ENCODE measurements around the gene DHH.
A peak's percentile ranks its signal among the peaks of the same experiment; 100 is the strongest.
"Not testable (repeated sequence)": the region's sequence is repeated elsewhere in the genome, so short reads cannot be mapped to it uniquely, and the experiment has no call there.

DHH gene

DNA sequence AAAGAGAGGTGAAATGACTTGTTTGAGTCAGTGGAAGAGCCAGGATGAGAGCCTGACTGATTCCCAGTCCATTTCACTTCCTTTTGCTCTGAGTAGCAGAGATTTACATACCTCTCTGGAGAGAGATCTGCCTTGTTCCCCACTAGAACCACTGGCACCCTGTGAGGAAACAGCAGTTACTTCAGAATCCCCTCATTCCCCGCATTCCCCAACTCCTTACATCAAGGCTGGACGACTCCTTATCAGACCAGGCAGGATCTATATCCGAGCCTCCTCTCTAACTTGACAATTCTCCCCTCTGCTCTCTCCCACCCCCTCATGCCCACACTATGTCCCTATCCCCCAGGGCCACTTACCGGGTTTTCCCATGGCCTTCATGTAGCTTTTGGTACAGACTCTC is 28.5 kb downstream of the DHH start:
- H3K9me3 ChIP-seq (ENCODE audit: insufficient read depth, low read depth, low read length): no peaks in the 10 kb centered on the region
- no peak overlapping the region for H3K4me3 ChIP-seq (ENCODE audit: low read length)
- 0 out of 2 replicates have a peak, but pooled peaks cover 2% of the 10 kb centered on the region for H3K4me1 ChIP-seq (ENCODE audit: insufficient read depth, low read length)
- no peak overlapping the region for H3K27ac ChIP-seq (ENCODE audit: low read length)
- H3K36me3 ChIP-seq (ENCODE audit: insufficient read depth, low read depth, low read length): peaks cover 3% of the 10 kb centered on the region; the same call in 1 of the 2 replicates
- peaks cover 18% of the 10 kb centered on the region for H3K27me3 ChIP-seq (ENCODE audit: insufficient read depth, low read length)
- H3K9ac ChIP-seq (ENCODE audit: low read depth, low read length): no peak overlapping the region

DNA sequence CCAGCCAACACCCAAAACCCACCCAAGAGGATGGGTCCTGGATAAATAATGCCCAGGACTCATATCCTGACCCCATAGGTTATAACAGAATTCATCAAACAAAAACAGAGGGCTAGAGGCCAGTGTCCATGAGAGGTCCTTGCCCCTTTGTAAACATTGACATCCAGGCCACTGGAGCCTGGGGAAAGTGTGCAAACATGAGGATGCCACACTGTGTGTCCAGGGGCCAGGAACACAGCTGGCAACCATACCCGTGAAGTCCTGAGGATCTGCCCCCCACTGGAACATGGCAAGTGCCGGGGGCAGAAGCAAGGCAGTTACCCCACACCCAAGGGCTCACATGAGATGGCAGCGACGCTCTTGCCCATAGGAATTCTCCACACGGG is 29.8 kb downstream of the DHH start:
- H3K9ac ChIP-seq (ENCODE audit: low read depth, low read length): no peak overlapping the region

DNA sequence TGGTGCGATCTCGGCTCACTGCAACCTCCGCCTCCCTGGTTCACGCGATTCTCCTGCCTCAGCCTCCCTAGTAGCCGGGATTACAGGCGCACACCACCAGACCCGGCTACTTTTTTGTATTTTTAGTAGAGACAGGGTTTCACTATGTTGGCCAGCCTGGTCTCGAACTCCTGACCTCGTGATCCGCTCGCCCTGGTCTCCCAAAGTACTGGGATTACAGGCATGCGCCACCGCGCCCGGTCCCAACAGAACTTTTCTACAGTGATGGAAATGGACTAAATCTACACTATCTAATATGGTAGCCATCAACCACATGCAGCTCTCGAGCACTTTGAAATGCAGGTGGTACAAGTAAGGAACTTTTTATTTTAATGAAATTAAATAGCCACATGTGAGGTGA is 32.7 kb downstream of the DHH start:
- not testable (repeated sequence) for H3K9ac ChIP-seq (ENCODE audit: low read depth, low read length)

More for the DNA sequence above, 29.8 kb downstream of the DHH start:
- no peak overlapping the region for H3K4me3 ChIP-seq (ENCODE audit: low read length)
- peaks cover 3% of the 10 kb centered on the region; the same call in 1 of the 2 replicates for H3K36me3 ChIP-seq (ENCODE audit: insufficient read depth, low read depth, low read length)
- H3K4me1 ChIP-seq (ENCODE audit: insufficient read depth, low read length): no peaks in the 10 kb centered on the region
- H3K27ac ChIP-seq (ENCODE audit: low read length): no peak overlapping the region
- H3K9me3 ChIP-seq (ENCODE audit: insufficient read depth, low read depth, low read length): no peaks in the 10 kb centered on the region
- peaks cover 16% of the 10 kb centered on the region for H3K27me3 ChIP-seq (ENCODE audit: insufficient read depth, low read length)

DNA sequence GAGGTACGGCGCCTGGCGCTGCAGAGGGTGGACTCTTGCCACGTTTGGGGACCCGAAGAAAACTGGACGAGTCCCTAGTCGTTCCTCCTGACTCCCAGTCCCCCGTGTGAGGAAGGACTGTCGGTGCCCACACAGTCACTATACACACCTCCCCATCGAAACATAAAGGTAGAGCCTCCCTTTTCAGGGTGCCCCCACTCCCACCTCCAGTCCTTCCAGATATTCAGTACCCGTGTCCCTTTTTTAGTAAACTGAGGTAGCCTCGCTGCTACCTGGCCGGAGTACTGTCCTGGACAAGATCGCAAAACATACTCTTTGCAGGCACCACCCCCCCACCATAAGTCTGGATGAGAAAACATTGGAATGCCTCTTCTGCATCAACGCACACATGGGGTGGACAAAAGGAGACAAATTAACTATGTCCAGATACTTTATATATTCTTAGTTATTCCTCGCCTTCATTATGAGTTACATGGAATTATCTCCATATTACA is 33.4 kb downstream of the DHH start:
- Histone ChIP-seq H3K4me1 (ENCODE audit: insufficient read depth, low read length) (peaks cover 8% of the 10 kb centered on the region; the same call in 1 of the 2 replicates), H3K27me3 (ENCODE audit: insufficient read depth, low read length) (no peaks in the 10 kb centered on the region)

More for the DNA sequence above, 32.7 kb downstream of the DHH start:
- H3K4me3 ChIP-seq (ENCODE audit: low read length); H3K9me3 ChIP-seq (ENCODE audit: insufficient read depth, low read depth, low read length); H3K27ac ChIP-seq (ENCODE audit: low read length); H3K27me3 ChIP-seq (ENCODE audit: insufficient read depth, low read length); H3K36me3 ChIP-seq (ENCODE audit: insufficient read depth, low read depth, low read length); H3K4me1 ChIP-seq (ENCODE audit: insufficient read depth, low read length): not testable (repeated sequence)

DNA sequence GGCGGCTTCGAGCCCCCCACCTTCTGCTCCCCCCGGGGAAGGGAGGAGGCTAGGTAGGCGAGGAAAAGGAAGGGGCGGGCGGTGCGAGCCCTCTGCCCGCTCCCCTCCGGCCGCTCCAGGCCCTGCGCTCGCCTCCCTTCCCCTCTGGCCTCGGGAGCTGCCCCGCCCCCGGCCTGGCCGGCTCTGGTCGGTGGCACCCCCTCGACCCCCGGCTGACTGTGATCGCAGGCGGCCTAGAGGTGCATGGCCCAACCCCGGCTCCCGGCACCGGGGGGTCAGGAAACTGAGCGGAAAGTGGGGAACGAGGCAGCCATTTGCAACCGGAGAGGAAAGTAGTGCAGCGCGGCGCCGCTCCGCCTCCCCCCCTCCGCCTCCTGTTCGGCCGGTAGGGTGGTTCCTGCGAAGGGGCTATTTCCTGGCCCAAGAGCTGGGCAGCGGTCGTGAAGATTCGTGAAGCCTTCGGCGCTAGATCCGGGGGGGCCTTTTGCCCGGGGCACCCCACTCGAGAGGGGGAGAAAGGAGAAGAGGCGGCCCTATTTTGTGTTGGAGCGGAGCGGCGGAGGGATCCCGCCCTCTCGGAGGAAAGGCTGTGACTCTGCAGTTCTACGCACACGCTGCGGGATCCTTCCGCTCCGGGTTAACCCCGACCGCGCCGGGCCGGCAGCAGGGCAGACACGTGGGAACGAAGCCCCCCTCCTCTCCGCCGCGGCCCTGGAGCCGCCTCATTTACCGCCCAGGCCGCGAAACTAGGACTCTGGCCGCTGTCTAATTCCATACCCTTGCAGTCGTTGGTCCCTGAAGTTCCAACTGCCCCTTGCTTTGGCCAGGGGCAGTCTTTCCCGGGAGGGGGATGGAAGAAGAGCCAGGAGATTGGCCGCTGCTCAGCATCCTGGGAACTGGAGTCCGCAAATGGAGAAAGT is 34.1 kb downstream of the DHH start, which contains the start of gene KMT2D:
KMT2D (minus strand) TSS at position 558 of the 920 bp plus-strand sequence. CDS start 5,470 bp downstream, outside the sequence.
- Histone ChIP-seq H3K4me1 (ENCODE audit: insufficient read depth, low read length) (peaks cover 15% of the 10 kb centered on the region), H3K9me3 (ENCODE audit: insufficient read depth, low read depth, low read length) (no peaks in the 10 kb centered on the region), H3K36me3 (ENCODE audit: insufficient read depth, low read depth, low read length) (peaks cover 7% of the 10 kb centered on the region), H3K9ac (ENCODE audit: low read depth, low read length) (peak within 1 kb of the TSS; percentile 98), H3K4me3 (ENCODE audit: low read length) (peak within 1 kb of the TSS; percentile 89), H3K27me3 (ENCODE audit: insufficient read depth, low read length) (no peaks in the 10 kb centered on the region), H3K27ac (ENCODE audit: low read length) (peak within 1 kb of the TSS; percentile 94)

More for the DNA sequence above, 33.4 kb downstream of the DHH start:
- Histone ChIP-seq H3K9me3 (ENCODE audit: insufficient read depth, low read depth, low read length) (no peaks in the 10 kb centered on the region), H3K9ac (ENCODE audit: low read depth, low read length) (peak overlapping the region; percentile 98; the same call in 1 of the 2 replicates), H3K36me3 (ENCODE audit: insufficient read depth, low read depth, low read length) (peaks cover 3% of the 10 kb centered on the region; the same call in 1 of the 2 replicates), H3K27ac (ENCODE audit: low read length) (peak overlapping the region; percentile 94), H3K4me3 (ENCODE audit: low read length) (peak overlapping the region; percentile 89)

DNA sequence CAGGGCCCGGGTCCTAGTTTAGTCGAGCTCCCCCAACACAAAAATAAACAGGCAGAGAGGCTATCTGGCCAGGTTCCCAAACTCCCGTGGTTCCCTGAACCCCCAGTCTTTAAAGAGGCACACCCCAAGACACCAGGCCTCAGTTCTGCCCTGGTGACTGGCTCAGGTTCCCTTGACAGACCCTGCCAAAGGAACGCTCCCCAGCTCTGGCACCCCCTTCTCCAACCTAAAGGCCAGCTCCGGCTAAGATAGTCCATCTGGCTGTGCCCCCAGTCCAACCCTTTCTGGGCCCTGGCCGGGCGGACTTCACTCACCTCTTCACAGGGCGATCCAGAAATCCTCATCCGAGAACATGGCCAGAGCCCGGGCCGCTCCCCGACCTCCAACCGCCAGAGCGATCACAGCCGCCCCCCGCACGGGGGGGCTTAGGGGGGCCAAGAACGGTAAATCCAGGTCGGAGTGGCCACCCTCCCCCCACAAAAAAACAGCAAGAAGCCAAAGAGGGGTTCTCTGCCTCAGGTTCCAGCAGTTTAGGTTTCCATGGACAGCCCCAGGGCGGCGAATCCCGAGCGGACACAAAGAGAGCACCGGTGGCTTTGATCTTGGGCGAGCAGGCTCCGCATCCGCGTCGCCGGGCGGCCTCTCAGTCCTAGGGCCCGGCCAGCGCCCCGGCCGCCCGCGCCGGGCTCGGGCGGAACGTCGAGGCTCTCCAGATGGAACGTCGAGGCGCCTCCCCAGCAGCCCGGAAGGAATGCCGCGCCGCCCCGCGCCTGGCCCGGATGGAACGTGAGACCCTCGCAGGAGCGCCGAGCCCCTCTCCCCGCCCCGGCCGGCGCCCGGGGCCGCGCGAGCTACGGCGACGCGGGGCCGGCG is 35.1 kb downstream of the DHH start:
- H3K9me3 ChIP-seq (ENCODE audit: insufficient read depth, low read depth, low read length): no peaks in the 10 kb centered on the region
- H3K27me3 ChIP-seq (ENCODE audit: insufficient read depth, low read length): no peaks in the 10 kb centered on the region
- peak overlapping the region; percentile 89 for H3K4me3 ChIP-seq (ENCODE audit: low read length)
- peak overlapping the region; percentile 98 for H3K9ac ChIP-seq (ENCODE audit: low read depth, low read length)
- H3K27ac ChIP-seq (ENCODE audit: low read length): peak overlapping the region; percentile 94
- peaks cover 17% of the 10 kb centered on the region for H3K4me1 ChIP-seq (ENCODE audit: insufficient read depth, low read length)
- H3K36me3 ChIP-seq (ENCODE audit: insufficient read depth, low read depth, low read length): peaks cover 14% of the 10 kb centered on the region

DNA sequence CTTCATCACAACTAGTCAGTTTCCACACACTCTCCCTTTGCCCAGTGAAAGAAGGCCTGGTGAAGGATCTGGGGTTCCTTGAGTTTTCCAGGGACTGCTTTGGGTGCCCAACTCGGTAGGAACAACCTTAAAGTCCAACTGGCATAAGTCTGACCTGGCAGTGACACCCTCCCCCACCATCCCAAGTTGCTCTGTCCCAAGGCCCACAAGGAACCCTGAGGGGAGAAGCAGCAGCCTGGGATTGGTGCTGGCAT is 35.6 kb downstream of the DHH start:
- Histone ChIP-seq H3K27me3 (ENCODE audit: insufficient read depth, low read length) (no peaks in the 10 kb centered on the region), H3K4me1 (ENCODE audit: insufficient read depth, low read length) (peaks cover 17% of the 10 kb centered on the region), H3K9ac (ENCODE audit: low read depth, low read length) (peak overlapping the region; percentile 98; the same call in 1 of the 2 replicates), H3K27ac (ENCODE audit: low read length) (no peak overlapping the region), H3K9me3 (ENCODE audit: insufficient read depth, low read depth, low read length) (no peaks in the 10 kb centered on the region), H3K4me3 (ENCODE audit: low read length) (peak overlapping the region; percentile 89), H3K36me3 (ENCODE audit: insufficient read depth, low read depth, low read length) (peaks cover 19% of the 10 kb centered on the region)

DNA sequence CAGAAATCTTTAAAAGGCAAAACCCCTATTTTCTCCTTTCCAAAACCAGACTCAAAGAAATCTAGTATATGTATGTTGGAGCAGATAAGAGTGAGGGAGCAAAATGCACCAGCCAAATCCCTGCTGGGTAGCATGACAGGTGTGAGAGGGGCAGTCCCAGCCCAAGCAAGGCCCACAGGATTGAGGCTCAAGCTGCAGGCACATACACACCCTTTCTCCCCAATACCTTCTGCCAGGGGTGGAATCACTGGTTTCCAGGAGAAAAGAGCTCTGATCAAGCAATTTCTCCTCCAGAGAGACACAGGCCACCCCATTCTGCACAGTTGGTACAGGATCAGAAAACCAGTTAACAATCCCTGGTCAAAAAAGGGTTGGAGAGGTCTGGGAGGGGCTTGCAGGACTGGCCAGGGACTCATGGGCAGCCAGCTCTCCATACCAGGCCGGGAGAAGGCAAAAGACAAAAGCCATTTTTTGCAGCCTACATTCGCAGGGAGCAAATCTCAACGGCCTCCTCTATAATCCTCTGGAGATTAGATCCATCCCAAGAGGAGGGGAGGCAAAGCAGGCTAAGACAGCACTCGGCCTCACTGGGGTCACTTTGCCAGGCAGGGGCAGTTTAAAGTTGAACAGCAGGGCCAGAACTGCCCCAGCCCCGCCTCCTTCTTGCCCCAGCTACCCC is 36.1 kb downstream of the DHH start:
- H3K27ac ChIP-seq (ENCODE audit: low read length): no peak overlapping the region
- no peaks in the 10 kb centered on the region for H3K27me3 ChIP-seq (ENCODE audit: insufficient read depth, low read length)
- H3K36me3 ChIP-seq (ENCODE audit: insufficient read depth, low read depth, low read length): peaks cover 24% of the 10 kb centered on the region
- H3K4me3 ChIP-seq (ENCODE audit: low read length): peak overlapping the region; percentile 89
- H3K4me1 ChIP-seq (ENCODE audit: insufficient read depth, low read length): peaks cover 17% of the 10 kb centered on the region
- H3K9ac ChIP-seq (ENCODE audit: low read depth, low read length): peak overlapping the region; percentile 98; the same call in 1 of the 2 replicates
- no peaks in the 10 kb centered on the region for H3K9me3 ChIP-seq (ENCODE audit: insufficient read depth, low read depth, low read length)

DNA sequence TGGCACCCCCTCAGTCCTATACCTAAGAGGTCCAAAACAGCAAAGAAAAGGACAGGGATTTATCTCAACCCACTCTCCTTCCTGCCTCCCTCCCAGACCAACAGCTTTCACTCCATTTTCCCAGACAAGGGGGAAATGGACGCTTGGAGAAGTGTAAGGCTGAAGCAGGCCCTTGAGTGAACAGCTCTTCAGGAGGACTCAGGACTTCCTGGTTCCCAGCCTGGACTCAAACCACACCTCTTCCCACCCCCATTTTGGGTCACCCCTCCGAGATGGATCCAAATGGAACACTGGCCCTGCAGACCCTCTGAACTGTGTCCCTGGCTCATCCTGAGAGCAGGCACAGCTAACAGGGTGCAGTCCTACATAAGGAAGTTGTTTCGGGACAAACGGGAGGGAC is 36.7 kb downstream of the DHH start:
- H3K36me3 ChIP-seq (ENCODE audit: insufficient read depth, low read depth, low read length): peaks cover 30% of the 10 kb centered on the region
- H3K27me3 ChIP-seq (ENCODE audit: insufficient read depth, low read length): no peaks in the 10 kb centered on the region
- H3K4me3 ChIP-seq (ENCODE audit: low read length): peak overlapping the region; percentile 89
- H3K9ac ChIP-seq (ENCODE audit: low read depth, low read length): peak overlapping the region; percentile 98
- H3K9me3 ChIP-seq (ENCODE audit: insufficient read depth, low read depth, low read length): no peaks in the 10 kb centered on the region
- H3K27ac ChIP-seq (ENCODE audit: low read length): no peak overlapping the region
- H3K4me1 ChIP-seq (ENCODE audit: insufficient read depth, low read length): peaks cover 17% of the 10 kb centered on the region

DNA sequence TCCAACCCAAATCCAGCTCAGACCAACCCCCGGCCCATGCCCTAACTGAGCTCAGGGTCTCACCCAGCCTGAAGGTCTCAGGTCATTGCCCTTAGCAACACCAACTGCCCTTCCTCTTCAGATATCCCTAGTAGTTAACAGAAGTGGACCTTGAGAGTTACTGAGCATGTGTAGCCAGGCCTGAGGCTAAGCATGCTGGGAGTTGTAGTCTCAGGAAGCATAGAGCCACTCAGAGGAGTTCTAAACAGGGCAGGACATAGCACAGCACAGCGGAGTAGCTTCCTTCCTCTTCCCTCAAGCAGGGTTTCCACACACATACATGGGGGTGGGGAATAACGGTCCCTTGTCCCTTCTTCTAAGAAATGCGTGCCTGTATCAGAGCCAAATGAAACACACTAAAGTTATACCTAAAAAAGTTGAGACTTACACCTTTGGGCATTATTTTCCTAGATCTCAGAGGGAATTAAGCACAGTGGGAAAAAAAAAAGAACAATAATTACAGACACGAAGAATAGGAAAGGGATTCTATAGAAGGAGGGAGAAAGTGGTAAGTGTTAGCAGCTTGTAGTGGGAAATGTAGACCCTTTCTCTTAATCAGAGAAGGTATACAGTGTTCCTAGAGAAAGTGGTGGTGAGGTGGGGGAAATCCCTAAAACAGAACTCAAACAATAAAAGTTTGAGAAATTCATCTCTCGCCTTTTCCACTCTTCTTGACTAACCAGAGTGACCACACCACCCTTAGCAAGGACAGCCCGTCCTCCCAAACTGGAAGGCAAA is 38.4 kb downstream of the DHH start:
- peak overlapping the region; percentile 2; the same call in 1 of the 2 replicates for H3K9ac ChIP-seq (ENCODE audit: low read depth, low read length)
- H3K36me3 ChIP-seq (ENCODE audit: insufficient read depth, low read depth, low read length): peaks cover 47% of the 10 kb centered on the region
- peaks cover 17% of the 10 kb centered on the region for H3K4me1 ChIP-seq (ENCODE audit: insufficient read depth, low read length)
- peak overlapping the region; percentile 33; the same call in 1 of the 2 replicates for H3K4me3 ChIP-seq (ENCODE audit: low read length)
- peak overlapping the region; percentile 2 for H3K27ac ChIP-seq (ENCODE audit: low read length)
- H3K9me3 ChIP-seq (ENCODE audit: insufficient read depth, low read depth, low read length): no peaks in the 10 kb centered on the region
- no peaks in the 10 kb centered on the region for H3K27me3 ChIP-seq (ENCODE audit: insufficient read depth, low read length)

Measured in iPS-20b (cell line).